Transverse colon (tissue), 4 donors: ENCODE data around the gene IL17RE.
"Not testable (repeated sequence)": the region's sequence is repeated elsewhere in the genome, so short reads cannot be mapped to it uniquely, and the experiment has no call there.

Source experiments
- EP300 ChIP-seq: sonication (generic); formaldehyde crosslinking; IDR thresholded peaks from one replicate; pipeline ENCODE4 v1.6.1; 2017; ENCODE audit warnings: antibody characterized with exemption, low read depth
- POLR2A ChIP-seq: fragments of 450-650 bp; IDR thresholded peaks from one replicate; pipeline ENCODE4 v1.6.1; 2016; ENCODE audit warnings: antibody characterized with exemption, mild to moderate bottlenecking, moderate library complexity
- POLR2AphosphoS5 ChIP-seq, 3 donors: sonication (generic); formaldehyde crosslinking; IDR thresholded peaks; one replicate each; pipeline ENCODE4 v1.6.1; 2016; ENCODE audit warnings: antibody characterized with exemption in 3 of 3
- TF ChIP-seq, protein P1 (sequence below), 5 experiments: fragments of 200-600 bp in 3 of 5; fragments of 450-650 bp in 2 of 5; sonication (generic) in 3 of 5; IDR thresholded peaks; 1 replicate in 2 of 5; 2 replicates in 3 of 5; pipeline ENCODE4 v1.5.1; 2016 to 2017; ENCODE audit warnings: antibody characterized with exemption in 5 of 5, inconsistent platforms in 3 of 5, mild to moderate bottlenecking in 2 of 5, moderate library complexity in 1 of 5

DNA sequence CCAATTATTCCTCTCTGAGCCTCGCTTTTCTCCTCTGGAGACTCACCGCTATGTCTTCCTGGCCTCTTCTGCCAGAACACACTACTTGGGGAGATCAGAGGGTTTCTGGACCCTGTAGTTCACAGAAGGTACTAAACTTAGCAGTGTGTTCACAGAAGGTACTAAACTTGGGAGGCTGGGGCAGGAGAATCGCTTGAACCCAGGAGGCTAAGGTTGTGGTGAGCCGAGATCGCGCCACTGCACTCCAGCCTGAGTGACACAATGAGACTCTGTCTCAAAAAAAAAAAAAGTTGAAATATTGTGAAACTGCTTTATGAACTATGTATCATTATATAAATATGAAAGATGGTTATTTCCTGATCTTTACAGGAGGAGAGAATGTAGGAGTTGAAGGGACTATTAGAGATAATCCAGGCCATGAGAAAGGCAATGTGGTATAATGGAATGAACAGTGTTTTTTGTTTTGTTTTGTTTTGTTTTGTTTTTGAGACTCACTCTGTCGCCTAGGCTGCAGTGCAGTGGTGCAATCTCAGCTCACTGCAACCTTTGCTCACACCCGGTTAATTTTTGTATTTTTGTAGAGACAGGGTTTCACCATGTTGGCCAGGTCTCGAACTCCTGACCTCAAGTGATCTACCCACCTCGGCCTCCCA, 5.8 kb upstream of the IL17RE start:
- TF ChIP-seq, protein P1, sequence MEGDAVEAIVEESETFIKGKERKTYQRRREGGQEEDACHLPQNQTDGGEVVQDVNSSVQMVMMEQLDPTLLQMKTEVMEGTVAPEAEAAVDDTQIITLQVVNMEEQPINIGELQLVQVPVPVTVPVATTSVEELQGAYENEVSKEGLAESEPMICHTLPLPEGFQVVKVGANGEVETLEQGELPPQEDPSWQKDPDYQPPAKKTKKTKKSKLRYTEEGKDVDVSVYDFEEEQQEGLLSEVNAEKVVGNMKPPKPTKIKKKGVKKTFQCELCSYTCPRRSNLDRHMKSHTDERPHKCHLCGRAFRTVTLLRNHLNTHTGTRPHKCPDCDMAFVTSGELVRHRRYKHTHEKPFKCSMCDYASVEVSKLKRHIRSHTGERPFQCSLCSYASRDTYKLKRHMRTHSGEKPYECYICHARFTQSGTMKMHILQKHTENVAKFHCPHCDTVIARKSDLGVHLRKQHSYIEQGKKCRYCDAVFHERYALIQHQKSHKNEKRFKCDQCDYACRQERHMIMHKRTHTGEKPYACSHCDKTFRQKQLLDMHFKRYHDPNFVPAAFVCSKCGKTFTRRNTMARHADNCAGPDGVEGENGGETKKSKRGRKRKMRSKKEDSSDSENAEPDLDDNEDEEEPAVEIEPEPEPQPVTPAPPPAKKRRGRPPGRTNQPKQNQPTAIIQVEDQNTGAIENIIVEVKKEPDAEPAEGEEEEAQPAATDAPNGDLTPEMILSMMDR (IDR thresholded peaks at IDR 0.05) = not testable (repeated sequence)
- not testable (repeated sequence) for TF ChIP-seq EP300; POLR2A; POLR2AphosphoS5 (IDR thresholded peaks at IDR 0.05)
